HG02885 (cell line): ENCODE measurements around the gene CCDC150.
"Not testable (repeated sequence)": the region's sequence is repeated elsewhere in the genome, so short reads cannot be mapped to it uniquely, and the experiment has no call there.

Experiments
- ATAC-seq: cut with Tn5 transposase; IDR thresholded peaks from one replicate; pipeline ENCODE4 v1.9.1; 2021; ENCODE audit warnings: mild to moderate bottlenecking; ENCODE audit not compliant: unreplicated experiment, poor library complexity

CCDC150 gene

GRCh38 chr2:196703695-196704094, 64.2 kb downstream of the CCDC150 start:
- no peak for ATAC-seq

GRCh38 chr2:196710056-196710455, 70.5 kb downstream of the CCDC150 start:
- ATAC-seq, result not testable (repeated sequence)

GRCh38 chr2:196711625-196712024, 72.1 kb downstream of the CCDC150 start:
- no peak for ATAC-seq

- no peak for ATAC-seq
These were observed 73.4 kb downstream of the CCDC150 start for GRCh38 chr2:196712867-196713266.

- no peak for ATAC-seq
These were observed 79.0 kb downstream of the CCDC150 start for GRCh38 chr2:196718419-196719109.

GRCh38 chr2:196719110-196719872, 79.8 kb downstream of the CCDC150 start:
- ATAC-seq, result no peak

- ATAC-seq, result no peak
These were observed 84.1 kb downstream of the CCDC150 start for GRCh38 chr2:196723571-196723970.

- no peak for ATAC-seq
These were observed 85.7 kb downstream of the CCDC150 start for GRCh38 chr2:196725218-196725617.

- ATAC-seq, result peak; percentile 97
These were observed 86.4 kb downstream of the CCDC150 start for GRCh38 chr2:196725882-196726281.

- no peak for ATAC-seq
These were observed 89.9 kb downstream of the CCDC150 start for GRCh38 chr2:196729418-196729817.

GRCh38 chr2:196736646-196737045, 97.1 kb downstream of the CCDC150 start:
- not testable (repeated sequence) for ATAC-seq

GRCh38 chr2:196737046-196737445, 97.5 kb downstream of the CCDC150 start:
- no peak for ATAC-seq

GRCh38 chr2:196739031-196739430, 99.5 kb downstream of the CCDC150 start:
- ATAC-seq, result no peak

- ATAC-seq, result no peak
These were observed 102.7 kb downstream of the CCDC150 start for GRCh38 chr2:196742216-196742615.

- no peak for ATAC-seq
These were observed 103.2 kb downstream of the CCDC150 start for GRCh38 chr2:196742685-196743084.

- no peak for ATAC-seq
These were observed 103.7 kb downstream of the CCDC150 start for GRCh38 chr2:196743165-196743564.

GRCh38 chr2:196745711-196746110, 106.2 kb downstream of the CCDC150 start:
- no peak for ATAC-seq

- ATAC-seq, result no peak
These were observed 107.9 kb downstream of the CCDC150 start for GRCh38 chr2:196747400-196747799.

- no peak for ATAC-seq
These were observed 108.6 kb downstream of the CCDC150 start for GRCh38 chr2:196748123-196748522.

- no peak for ATAC-seq
These were observed 110.9 kb downstream of the CCDC150 start for GRCh38 chr2:196750291-196750923.

- peak; percentile 98 for ATAC-seq
These were observed 111.6 kb downstream of the CCDC150 start for GRCh38 chr2:196750977-196751631.
